Epidermal melanocyte (primary cell): ENCODE data around the gene CSGALNACT2.

Experiments
- DNase-seq: peaks from one replicate; pipeline ENCODE4 v3.0.0; 2011; ENCODE audit warnings: low spot score; ENCODE audit not compliant: insufficient read length

CSGALNACT2 gene

GRCh38 chr10:43200538-43201390 lies 62.5 kb downstream of the CSGALNACT2 start:
- DNase-seq = no peak

DNA sequence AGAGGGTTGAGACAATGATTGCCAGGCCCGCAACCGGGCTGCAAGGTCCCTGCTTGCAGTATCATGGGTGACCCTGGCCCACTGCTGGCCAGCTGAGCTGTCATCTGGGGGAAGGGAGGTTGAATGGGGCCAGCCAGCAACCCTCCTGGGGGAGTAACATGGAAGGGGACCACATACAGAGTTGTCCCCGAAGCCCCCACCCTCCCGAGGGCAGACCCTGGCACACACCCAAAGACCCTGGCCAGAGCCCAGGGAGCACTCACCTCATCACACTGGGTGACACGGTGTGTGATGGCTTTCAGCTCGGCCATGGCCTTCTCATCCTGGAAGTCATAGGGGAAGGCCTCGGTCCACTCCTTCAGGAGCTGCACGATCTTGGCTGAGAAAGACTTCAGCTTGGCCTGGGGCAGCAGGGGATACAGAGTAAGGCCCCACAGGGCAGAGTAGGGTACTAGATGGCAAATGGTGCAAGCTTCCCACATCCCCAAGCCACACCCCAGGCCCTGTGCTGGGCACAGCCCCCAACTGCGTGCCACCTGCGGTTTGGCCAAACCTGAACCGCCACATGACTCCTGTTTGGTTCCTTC lies 63.4 kb downstream of the CSGALNACT2 start:
- DNase-seq = no peak

DNA sequence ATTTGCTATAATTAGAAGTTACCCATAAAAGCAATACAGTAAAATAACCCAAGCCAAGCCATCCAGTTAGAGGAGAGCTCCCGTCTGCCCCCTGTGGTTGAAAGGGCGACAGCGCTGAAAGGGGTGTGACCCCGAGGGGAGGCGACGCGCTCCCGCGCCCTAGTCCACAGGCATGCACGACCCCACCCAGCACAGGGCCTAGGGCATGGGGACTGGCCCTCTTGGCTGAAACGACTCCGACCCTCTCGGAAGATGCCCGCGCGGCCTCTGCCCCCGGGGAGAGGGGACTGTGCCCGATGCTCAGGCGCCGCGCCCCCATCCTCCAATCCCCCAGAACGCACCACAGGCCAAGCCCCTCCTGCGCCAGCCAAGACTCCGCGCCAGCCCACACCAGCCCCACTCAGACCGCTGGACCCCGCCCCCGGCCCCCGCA lies 64.0 kb downstream of the CSGALNACT2 start:
- DNase-seq = no peak

DNA sequence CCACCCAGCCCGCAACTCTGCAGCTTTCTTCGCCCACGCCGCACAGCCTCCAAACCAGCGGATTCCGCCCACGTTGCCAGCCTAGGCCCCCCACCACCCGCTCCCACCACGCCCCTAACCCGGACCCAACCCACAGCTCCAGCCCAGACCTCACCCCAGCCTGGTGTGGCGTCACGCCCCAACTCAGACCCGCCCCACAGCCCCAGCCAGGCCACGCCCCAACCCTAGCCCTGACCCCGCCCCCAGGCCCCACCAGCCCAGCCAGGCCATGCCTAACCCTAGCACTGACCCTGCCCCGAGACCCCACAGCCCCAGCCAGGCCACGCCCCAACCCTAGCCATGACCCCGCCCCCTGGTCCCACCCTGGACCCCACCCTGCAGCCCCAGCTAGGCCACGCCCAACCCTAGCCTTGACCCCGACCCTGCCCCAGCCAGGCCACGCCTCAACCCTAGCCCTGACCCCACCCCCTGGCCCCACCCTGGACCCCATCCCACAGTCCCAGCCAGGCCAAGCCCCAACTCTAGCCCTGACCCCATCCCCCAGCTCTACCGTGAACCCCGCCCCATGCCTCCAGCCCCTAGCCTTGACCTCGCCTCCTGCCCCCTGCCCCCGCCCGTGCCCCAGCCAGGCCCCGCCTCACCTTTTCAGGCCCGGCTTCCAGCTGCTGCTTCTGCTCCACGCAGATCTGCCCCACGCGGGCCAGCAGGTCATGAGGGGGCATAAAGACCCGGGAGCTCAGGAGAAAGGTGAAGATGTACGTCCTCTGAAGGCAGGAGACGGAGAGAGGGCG lies 64.6 kb downstream of the CSGALNACT2 start:
- no peak for DNase-seq

DNA sequence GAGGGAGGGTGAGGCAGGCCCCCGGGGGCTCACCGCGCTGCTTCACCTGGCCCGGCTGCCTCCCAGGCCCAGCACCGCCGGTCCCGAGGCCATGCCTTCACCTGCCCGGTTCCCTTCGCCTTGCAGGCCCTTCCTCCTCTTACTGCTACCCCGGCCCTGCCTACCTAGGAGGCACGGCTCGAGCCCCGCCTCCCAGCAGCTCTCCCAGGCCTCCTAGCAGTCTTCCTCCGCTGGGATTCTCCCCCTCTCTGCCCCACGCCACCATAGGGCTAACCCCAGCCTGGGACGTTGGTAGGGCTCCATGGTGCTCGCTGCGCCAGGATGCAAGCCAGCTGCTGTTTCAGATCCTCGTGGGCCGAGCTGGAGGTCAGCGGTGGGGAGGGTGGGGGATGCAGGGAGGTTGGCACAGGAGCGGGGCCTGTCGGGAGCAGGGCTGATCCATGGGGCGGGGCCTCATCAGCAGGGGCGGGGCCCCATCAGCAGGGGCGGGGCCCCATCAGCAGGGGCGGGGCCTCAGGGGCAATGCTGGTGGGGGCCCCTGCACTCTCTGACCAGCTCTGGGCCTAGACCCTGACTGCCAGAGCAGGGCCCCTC lies 65.3 kb downstream of the CSGALNACT2 start:
- DNase-seq = no peak

DNA sequence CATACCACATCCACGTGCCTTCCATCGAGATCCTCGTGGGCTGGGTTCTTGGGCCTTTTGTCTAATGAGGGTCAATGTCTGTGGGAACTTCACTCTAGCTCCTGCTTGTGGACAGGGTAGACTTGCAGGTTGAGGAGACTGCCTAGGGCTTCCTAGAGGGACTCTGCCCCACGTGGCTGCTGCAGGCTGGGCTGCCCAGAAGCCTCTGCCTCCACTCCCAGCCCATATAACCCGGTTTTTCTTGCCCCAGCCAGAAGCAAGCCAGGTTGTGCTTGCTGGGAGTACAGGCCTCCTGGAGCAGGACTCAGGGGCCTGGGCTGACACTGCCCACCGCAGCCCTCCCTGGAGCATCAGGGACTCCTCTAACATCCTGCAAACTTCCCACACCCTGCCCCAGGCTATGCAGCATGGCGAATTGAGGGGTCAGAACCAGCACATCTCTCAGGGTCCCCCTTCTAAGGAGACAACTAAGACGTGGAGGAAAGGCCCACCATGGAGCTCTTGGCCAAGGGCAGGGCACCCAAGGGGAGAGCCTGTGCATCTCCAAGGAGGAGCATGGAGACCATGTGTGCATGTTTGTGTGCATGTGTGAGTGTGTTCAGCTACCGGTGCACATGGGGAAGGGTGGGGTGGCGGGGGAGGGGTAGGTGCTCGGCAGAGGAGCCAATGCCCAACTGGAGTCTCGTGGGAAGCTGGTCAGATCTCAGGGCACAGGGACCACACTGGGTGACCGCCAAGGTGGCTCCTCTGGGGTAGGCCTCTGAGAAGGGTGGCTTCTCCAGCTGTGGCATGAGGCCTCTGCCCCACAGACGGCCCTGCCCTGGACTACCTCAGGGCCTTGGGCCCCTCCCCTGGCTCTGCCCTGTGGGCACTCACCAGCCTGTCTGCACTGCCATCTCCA lies 66.0 kb downstream of the CSGALNACT2 start:
- no peak for DNase-seq

GRCh38 chr10:43204943-43205671 lies 66.9 kb downstream of the CSGALNACT2 start:
- DNase-seq = no peak

DNA sequence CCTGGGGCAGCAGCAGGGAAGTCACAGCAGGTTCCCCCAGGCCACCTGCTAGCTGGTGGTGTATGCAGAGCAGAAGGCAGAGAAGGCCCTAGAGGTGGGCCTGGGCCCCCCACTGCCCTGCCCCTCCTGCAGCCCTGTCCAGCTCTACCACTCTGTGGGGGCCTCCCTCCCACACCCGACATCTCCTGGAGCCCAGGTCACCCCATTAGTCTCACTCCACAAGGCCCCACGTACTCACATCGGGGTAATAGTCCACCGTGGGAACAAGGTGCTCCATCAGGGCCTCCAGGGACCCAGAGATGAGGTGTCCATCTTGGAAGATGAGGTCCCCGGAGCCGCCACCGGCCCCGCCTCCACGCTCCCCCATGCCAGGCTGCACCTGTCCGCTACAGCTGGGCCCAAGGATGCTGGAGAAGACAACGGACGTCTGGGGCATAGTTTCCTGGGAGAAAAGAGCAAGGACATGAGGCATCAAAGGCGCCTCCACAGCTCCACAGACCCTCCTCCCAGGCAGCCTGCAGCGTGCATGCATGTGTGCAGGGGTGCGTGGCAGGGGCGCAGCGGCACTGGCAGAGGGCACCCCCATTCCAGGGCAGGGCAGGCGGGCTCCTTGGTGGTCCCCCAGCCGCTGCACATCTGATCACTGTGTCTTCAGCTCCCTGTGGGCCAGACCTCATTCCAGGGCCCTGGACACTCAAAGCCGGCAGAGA lies 67.6 kb downstream of the CSGALNACT2 start:
- no peak for DNase-seq

DNA sequence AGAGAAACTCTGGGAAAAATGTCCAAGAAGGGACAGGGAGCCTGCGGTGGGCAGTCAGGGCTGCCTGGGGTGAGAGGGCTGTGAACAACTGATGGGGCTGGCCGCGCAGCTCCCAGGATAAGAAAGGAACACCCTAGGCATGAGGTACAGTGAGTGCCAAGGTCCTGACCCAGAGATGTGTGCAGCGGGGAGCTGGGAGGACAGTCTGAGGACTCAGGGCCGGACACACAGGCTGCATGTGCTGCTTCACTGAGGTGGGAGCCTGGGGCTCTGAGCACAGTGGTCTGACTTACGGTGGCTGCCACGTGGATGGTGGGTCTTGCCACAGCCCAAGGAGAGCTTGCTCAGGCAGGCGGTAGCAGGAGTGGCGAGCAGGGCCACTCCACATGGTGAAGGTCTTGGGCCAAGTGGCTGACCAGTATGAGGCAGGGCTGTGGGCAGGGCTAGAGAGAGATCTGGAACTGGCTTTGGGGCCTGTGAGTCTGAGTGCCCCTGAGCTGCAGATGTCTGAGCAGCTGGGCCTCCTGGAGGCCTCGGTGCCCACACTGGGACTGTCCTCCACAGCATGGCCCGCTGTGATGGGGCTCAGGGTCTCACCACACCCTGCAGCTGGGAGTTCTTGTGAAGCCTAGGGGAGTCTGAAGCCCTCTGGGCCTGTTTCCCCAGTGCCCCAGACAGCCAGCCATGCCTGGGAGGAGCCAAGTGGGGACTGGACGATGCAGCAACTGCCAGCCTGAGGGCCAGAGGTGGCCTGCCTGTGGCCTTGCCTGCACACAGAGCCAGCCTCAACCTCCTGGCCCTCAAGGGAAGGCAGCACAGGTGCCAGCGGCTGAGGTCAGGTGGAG lies 68.4 kb downstream of the CSGALNACT2 start:
- no peak for DNase-seq

DNA sequence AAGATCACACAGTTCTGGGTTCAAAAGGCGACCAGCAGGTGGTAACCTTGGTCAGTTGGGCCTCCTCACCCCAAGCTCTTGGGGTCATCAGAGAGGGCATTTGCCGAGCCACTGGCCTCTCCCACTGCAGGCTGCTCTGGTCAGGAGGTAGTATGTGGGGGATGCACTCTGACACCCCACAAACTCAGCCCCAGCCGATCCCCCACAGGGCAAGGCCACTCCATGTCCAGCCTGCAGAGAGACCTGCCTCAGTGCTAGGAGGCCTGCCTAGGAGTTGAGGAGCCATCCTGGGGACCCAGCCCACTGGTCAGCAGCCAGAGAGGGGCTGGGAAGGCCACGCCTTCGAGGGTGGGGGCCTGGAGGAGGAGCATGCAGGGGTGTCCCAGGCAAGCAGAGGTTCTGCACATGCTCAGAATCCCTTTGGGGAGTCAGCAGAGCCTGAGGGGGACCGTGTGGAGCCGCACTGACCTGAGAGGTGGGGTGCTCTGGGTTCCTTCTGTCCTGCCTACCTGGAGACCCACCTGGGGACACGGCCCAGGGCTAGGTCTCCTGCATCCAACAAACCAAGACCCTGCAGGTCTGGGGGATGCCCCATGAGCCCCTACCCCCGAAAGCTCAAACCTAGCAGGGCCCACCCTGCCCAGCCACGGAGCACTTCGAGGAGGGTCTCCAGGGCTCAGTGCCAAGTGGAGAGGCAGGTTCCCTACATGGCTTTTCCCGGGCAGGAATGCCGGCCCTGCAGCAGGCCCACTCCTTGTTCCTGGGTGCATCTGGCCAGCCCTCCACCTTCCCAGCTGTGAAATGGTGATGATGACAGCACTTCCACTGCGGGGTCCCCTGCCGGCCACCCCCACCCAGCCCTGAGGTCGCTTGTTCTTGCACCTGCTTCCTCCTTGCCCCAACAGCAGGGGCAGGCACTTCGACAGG lies 70.2 kb downstream of the CSGALNACT2 start:
- DNase-seq = no peak

DNA sequence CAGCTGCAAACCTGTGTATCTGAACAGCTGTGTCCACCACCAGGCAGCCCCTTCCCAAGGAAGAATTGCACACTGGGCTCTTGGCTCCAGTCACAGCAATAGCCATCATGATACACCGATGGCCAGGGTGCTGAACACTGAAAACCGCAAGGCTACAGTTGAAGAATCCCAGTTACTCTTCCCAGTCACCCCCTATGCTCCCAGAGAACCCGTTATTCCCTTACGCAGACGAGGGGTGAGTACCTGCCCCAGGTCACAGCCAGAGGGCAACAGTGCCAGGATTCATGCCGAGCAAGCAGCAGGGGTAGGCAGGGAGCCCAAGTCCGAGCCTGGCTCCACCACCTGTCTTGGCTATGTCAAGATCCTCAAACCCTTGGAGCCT lies 70.8 kb downstream of the CSGALNACT2 start:
- DNase-seq = no peak

DNA sequence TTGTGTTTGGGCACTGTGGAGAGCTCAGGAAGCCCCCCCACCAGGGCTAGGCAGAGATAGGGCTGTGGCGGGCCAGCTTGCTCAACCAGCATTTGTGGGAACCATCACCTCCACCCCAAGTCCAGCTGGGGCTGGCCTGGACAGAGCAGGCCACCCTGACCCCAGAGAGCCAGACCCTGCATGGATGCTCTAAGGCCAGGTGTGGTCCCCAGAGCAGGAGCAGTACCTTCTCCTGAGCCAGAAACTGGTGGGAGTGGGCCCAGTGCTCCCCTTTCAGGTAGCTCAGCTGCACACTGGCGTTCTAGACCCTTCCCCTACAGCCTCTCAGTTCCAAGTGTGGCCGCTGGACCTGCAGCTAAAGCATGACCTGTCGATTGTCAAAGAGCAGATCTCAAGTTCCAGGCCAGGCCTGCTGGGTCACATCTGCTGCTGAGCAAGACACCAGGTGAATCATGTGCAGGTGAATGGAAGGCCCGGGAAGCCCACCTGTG lies 71.5 kb downstream of the CSGALNACT2 start:
- no peak for DNase-seq

DNA sequence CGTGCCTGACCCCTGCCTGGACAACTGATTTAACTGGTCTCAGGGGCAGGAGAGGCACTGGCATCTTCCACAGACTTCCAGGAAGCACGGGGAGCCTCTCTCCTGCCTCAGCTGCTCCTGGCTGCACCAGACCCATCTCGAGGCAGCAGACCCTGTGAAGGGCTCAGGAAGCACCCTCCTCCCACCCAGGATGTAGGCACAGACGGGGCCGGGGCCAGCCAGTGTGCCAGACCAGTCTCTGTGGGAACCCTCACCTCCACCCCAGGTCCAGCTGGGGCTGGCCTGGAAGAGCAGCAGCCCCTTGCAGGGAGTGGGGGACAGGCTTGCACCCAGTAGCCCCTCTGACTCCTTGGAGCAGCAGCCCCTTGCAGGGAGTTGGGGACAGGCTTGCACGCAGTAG lies 72.3 kb downstream of the CSGALNACT2 start:
- no peak for DNase-seq

DNA sequence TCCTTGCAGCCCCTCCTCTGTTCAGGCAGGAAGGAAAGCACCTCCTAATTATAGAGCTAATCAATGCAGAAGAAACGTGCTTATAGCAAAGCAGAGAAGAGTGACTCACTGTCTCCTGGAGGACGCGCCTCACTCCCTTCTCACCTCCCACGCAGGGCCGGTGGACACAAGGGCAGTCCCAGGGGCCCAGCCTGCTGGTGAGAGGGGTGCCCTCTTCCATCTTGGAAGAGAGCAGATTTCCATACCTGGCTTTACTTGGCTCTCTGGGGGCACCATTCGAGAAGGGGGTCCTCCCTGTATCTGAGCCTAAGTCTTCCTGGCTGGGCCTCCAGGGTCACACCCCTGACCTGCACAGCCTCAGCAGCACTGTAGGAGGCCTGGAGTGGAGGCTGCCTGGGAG lies 72.8 kb downstream of the CSGALNACT2 start:
- no peak for DNase-seq

GRCh38 chr10:43211431-43212042 lies 73.3 kb downstream of the CSGALNACT2 start:
- DNase-seq = no peak

DNA sequence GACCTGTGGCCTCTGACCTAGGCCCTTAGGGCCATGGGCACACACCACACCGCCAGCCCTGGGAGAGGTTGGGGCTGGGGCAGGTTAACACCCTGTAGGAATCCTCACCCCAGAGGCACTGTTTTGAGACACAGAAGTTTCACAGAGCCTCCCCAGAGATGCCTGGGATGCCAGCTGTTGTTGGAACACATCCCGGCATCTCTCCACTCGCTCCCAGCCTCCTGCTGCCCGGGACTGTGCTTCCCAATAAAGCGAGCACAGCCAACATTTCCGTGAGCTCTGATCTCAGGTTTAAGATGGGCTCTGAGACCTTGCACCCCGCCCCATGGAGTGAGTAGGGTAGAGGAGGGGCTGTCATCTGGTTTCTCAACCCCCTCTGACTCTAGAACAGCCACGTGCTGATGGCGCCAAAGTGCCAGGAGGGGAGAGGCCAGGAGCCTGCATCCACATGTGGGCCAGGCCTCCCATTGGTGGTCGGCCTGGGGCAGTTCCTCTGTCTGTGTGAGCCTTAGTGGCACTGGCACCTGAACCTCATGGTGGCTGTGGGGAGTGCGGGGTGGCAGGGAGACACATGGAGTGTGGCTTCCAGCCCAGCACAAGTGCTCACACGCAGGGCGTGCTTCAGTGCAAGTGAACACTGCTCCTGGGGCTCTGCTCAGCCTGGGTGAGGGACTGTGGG lies 73.9 kb downstream of the CSGALNACT2 start:
- no peak for DNase-seq
